IMR-90 (cell line): ENCODE data around the gene BCAS1. TPM values are rescaled to one million over a fixed set of nuclear protein-coding genes. Genes with fewer than 3 reads are reported as not detected.

Experiments used
- ATAC-seq: fragments of 200-7000 bp; cut with Tn5 transposase; 2 replicates; pipeline ENCODE4 v1.9.1; 2020; ENCODE audit warnings: low read depth, mild to moderate bottlenecking, moderate library complexity
- BruUV-seq: library from RNA; stranded (reverse); fragments of 400-500 nt; replicated peaks from 2 replicates; lab custom pipeline; 2021; lab: Mats Ljungman, UMichigan
- CTCF ChIA-PET: fragments of 300-600 bp; formaldehyde crosslinking; extraction: SDS; loops from one replicate; lab custom pipeline; 2021; ENCODE audit warnings: antibody characterized with exemption; lab: Yijun Ruan, JAX
- POLR2A ChIA-PET: fragments of 300-600 bp; sonication (Branson Sonifier 250); formaldehyde crosslinking; loops from one replicate; lab custom pipeline; 2022; ENCODE audit warnings: antibody characterized with exemption; ENCODE audit not compliant: unreplicated experiment; lab: Charles Lee
- DNase-seq: peaks from one replicate; pipeline ENCODE4 v3.0.0; 2013
- H2AFZ ChIP-seq: replicated peaks from 2 replicates; pipeline ENCODE3; 2013; ENCODE audit warnings: low read length, mild to moderate bottlenecking; ENCODE audit not compliant: poor library complexity
- H2AK5ac ChIP-seq: 2 replicates; pipeline ENCODE4 v1.6.1; 2013; ENCODE audit warnings: low read depth, low read length, inconsistent platforms
- H2AK9ac ChIP-seq: replicated peaks from 2 replicates; pipeline ENCODE3; 2013; ENCODE audit warnings: mild to moderate bottlenecking, low read depth, low read length, moderate library complexity; ENCODE audit not compliant: poor library complexity
- H2BK120ac ChIP-seq: 2 replicates; pipeline ENCODE4 v1.6.1; 2013; ENCODE audit warnings: low read depth, low read length, inconsistent platforms
- H2BK15ac ChIP-seq: 3 replicates; pipeline ENCODE4 v1.6.1; 2013; ENCODE audit warnings: low read depth, low read length, inconsistent platforms
- H2BK20ac ChIP-seq: 2 replicates; pipeline ENCODE4 v1.6.1; 2013; ENCODE audit warnings: low read depth, mild to moderate bottlenecking, inconsistent platforms, low read length, moderate library complexity
- H2BK5ac ChIP-seq: 2 replicates; pipeline ENCODE4 v1.6.1; 2013; ENCODE audit warnings: mild to moderate bottlenecking, low read depth, low read length, inconsistent platforms; ENCODE audit not compliant: poor library complexity, severe bottlenecking
- H3K14ac ChIP-seq: replicated peaks from 2 replicates; pipeline ENCODE4 v1.6.1; 2013; ENCODE audit warnings: low read depth, low read length, inconsistent platforms
- H3K18ac ChIP-seq: 2 replicates; pipeline ENCODE4 v1.6.1; 2013; ENCODE audit warnings: low read depth, low read length, control low read depth
- H3K23ac ChIP-seq: 2 replicates; pipeline ENCODE4 v1.6.1; 2013; ENCODE audit warnings: low read depth, low read length, inconsistent platforms
- H3K27ac ChIP-seq: 2 replicates; pipeline ENCODE4 v1.5.1; 2013; ENCODE audit warnings: mild to moderate bottlenecking, control low read depth, low read length; ENCODE audit not compliant: insufficient read depth
- H3K27me3 ChIP-seq: 2 replicates; pipeline ENCODE4 v1.6.1; 2013; ENCODE audit warnings: low read length; ENCODE audit not compliant: control insufficient read depth, insufficient read depth
- H3K36me3 ChIP-seq: 2 replicates; pipeline ENCODE4 v1.6.1; 2013; ENCODE audit warnings: low read length, mixed read lengths; ENCODE audit not compliant: control insufficient read depth, insufficient read depth
- H3K4ac ChIP-seq: 2 replicates; pipeline ENCODE4 v1.6.1; 2013; ENCODE audit warnings: low read depth, low read length, inconsistent platforms
- H3K4me1 ChIP-seq: 2 replicates; pipeline ENCODE4 v1.6.1; 2013; ENCODE audit warnings: low read length, mixed read lengths; ENCODE audit not compliant: control insufficient read depth, insufficient read depth
- H3K4me2 ChIP-seq: 2 replicates; pipeline ENCODE4 v1.6.1; 2013; ENCODE audit warnings: low read depth, mild to moderate bottlenecking, control low read depth, low read length, moderate library complexity
- H3K4me3 ChIP-seq: 2 replicates; pipeline ENCODE4 v1.5.1; 2013; ENCODE audit warnings: low read depth, mild to moderate bottlenecking, control low read depth, low read length, moderate library complexity; ENCODE audit not compliant: insufficient read depth
- H3K56ac ChIP-seq: 2 replicates; pipeline ENCODE4 v1.6.1; 2013; ENCODE audit warnings: low read length, inconsistent platforms; ENCODE audit not compliant: insufficient read depth; ENCODE audit errors: extremely low read depth
- H3K79me1 ChIP-seq, 2 experiments: 2 replicates each; pipeline ENCODE4 v1.6.1; 2013; ENCODE audit warnings: low read length in 2 of 2, inconsistent platforms in 1 of 2, low read depth in 1 of 2
- H3K9ac ChIP-seq: 2 replicates; pipeline ENCODE4 v1.6.1; 2013; ENCODE audit warnings: low read depth, low read length, control low read depth
- H3K9me1 ChIP-seq: 2 replicates; pipeline ENCODE4 v1.6.1; 2013; ENCODE audit warnings: low read length, inconsistent platforms; ENCODE audit not compliant: insufficient read depth
- H3K9me3 ChIP-seq: 2 replicates; pipeline ENCODE4 v1.6.1; 2013; ENCODE audit warnings: low read length; ENCODE audit not compliant: control insufficient read depth, insufficient read depth
- H4K20me1 ChIP-seq: 2 replicates; pipeline ENCODE4 v1.6.1; 2013; ENCODE audit warnings: low read length, inconsistent platforms; ENCODE audit not compliant: insufficient read depth
- H4K5ac ChIP-seq: 2 replicates; pipeline ENCODE4 v1.6.1; 2013; ENCODE audit warnings: mild to moderate bottlenecking, low read depth, low read length, control low read depth
- H4K8ac ChIP-seq, 2 experiments: 2 replicates each; pipeline ENCODE4 v1.6.1; 2013; ENCODE audit warnings: low read depth in 2 of 2, low read length in 2 of 2, control low read depth in 1 of 2, inconsistent platforms in 1 of 2
- H4K91ac ChIP-seq: 2 replicates; pipeline ENCODE4 v1.6.1; 2013; ENCODE audit warnings: low read depth, low read length, inconsistent platforms; ENCODE audit not compliant: insufficient read depth
- ELK1 ChIP-seq: fragments of 150-350 bp; IDR thresholded peaks from 2 replicates; pipeline ENCODE4 v1.6.1; 2016; ENCODE audit warnings: low read depth, mild to moderate bottlenecking, low read length, moderate library complexity, borderline replicate concordance
- RAD21 ChIP-seq: IDR thresholded peaks from 2 replicates; pipeline ENCODE4 v1.6.1; 2012; ENCODE audit warnings: low read length, improper control_type of control experiment
- RCOR1 ChIP-seq: IDR thresholded peaks from 2 replicates; pipeline ENCODE4 v1.6.1; 2012; ENCODE audit warnings: mild to moderate bottlenecking, low read length, improper control_type of control experiment; ENCODE audit not compliant: insufficient replicate concordance
- dilution Hi-C: fragments of 300-500 bp; cut with HindIII; formaldehyde crosslinking; loops from one replicate; pipeline ENCODE4 v1.14.3; 2018; ENCODE audit warnings: low sequenced_read_pairs; ENCODE audit not compliant: unreplicated experiment
- in situ Hi-C: fragments of 300-500 bp; cut with MboI; formaldehyde crosslinking; loops from 3 replicates; pipeline ENCODE4 v1.14.3; 2019; ENCODE audit warnings: low sequenced_read_pairs, inconsistent platforms, mixed read lengths
- intact Hi-C: fragments of 100-400 bp; cut with micrococcal nuclease; formaldehyde crosslinking; loops from 2 replicates; pipeline ENCODE4 v1.10.0; 2022
- polyA plus RNA-seq, 3 experiments: library from polyadenylated mRNA; depleted of rRNA; stranded (reverse); fragments of >200 nt; gene quantifications; 2 replicates each; pipeline ENCODE4 v1.2.3, GENCODE V29; 2012; ENCODE audit warnings: low replicate concordance in 1 of 3
- total RNA-seq: library from RNA; depleted of rRNA; stranded (reverse); fragments of >200 nt; gene quantifications from 2 replicates; pipeline ENCODE4 v1.2.3, GENCODE V29; 2012

BCAS1 gene
- total and polyA plus RNA-seq, 2 of the 4 experiments (the other 2 are of a cell fraction): under 0.01 TPM; not detected in 1

DNA sequence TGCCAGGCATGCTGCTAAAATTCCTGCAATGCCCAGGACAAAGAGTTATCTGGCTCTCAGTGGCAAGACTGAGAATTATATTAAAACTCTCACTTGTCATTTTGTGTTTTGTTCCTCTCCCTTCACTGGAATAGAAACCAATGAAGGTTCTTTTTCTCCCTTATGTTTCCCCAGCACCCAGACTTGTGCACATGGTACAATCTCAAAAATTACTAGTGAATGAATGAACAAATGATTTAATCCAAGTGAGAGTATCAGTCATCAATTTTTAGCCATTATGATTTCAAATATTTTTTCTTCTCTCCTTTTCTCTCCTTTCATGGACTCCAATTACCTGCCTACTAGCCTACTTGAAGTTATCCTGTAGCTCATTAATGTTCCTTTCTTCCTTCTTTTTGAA, 70.1 kb downstream of the BCAS1 start:
- no peak overlapping the region for H2AK9ac ChIP-seq
- H3K4me1 ChIP-seq: no peaks in the 10 kb centered on the region
- no peak overlapping the region for H3K4me2 ChIP-seq
- no peak overlapping the region for H2BK15ac ChIP-seq
- no peak overlapping the region for H3K9ac ChIP-seq
- no peak overlapping the region for H2BK120ac ChIP-seq
- ChIA-PET CTCF (no interaction called here), POLR2A (no interaction called here)
- no peaks in the 10 kb centered on the region for H3K27me3 ChIP-seq
- no peak for DNase-seq
- no peaks in the 10 kb centered on the region for H3K79me1 ChIP-seq
- H2AK5ac ChIP-seq: no peak overlapping the region
- intact Hi-C loops: no loop called here
- BruUV-seq: no TSS peak
- H3K27ac ChIP-seq: no peak overlapping the region
- H4K8ac ChIP-seq: no peak overlapping the region
- H3K9me1 ChIP-seq: no peaks in the 10 kb centered on the region
- H3K23ac ChIP-seq: no peak overlapping the region
- no peak overlapping the region for H3K56ac ChIP-seq
- no peak overlapping the region for H2BK20ac ChIP-seq
- H4K91ac ChIP-seq: no peak overlapping the region
- no peak overlapping the region for H3K14ac ChIP-seq
- TF ChIP-seq RCOR1 (no peak), RAD21 (no peak), ELK1 (no peak)
- ATAC-seq: no peak
- no peak overlapping the region for H2AFZ ChIP-seq
- in situ Hi-C loops: no loop called here
- H3K4ac ChIP-seq: no peak overlapping the region
- no peak overlapping the region for H2BK5ac ChIP-seq
- no peaks in the 10 kb centered on the region for H4K20me1 ChIP-seq
- H3K9me3 ChIP-seq: no peaks in the 10 kb centered on the region
- H3K36me3 ChIP-seq: no peaks in the 10 kb centered on the region
- no peak overlapping the region for H4K5ac ChIP-seq
- H3K4me3 ChIP-seq: no peak overlapping the region
- no peak overlapping the region for H3K18ac ChIP-seq
- dilution Hi-C loops: no loop called here
